ENCODE data around the gene SF3B4.

The SF3B4 gene

GRCh38 chr1:149925345-149925744 lies 2.3 kb downstream of the SF3B4 start:
- no peak for TF ChIP-seq POLR2A (IDR thresholded peaks at IDR 0.05; ENCODE audit: extremely low read depth, insufficient read length)
- TF ChIP-seq MAX (IDR thresholded peaks at IDR 0.05; ENCODE audit: low read depth, low read length) = no peak
- TF ChIP-seq MYC (IDR thresholded peaks at IDR 0.05; ENCODE audit: low read depth, low read length) = no peak
- TF ChIP-seq CTCF (IDR thresholded peaks at IDR 0.05; ENCODE audit: low read depth, low read length) = no peak
- H3K4me3 ChIP-seq (ENCODE audit: low read depth, low read length) = peak overlapping the region; percentile 98
- no peak for DNase-seq (ENCODE audit: low read depth)

GRCh38 chr1:149923626-149924025 lies 4.0 kb downstream of the SF3B4 start:
- TF ChIP-seq POLR2A (IDR thresholded peaks at IDR 0.05; ENCODE audit: extremely low read depth, insufficient read length) (no peak), MYC (IDR thresholded peaks at IDR 0.05; ENCODE audit: low read depth, low read length) (no peak), MAX (IDR thresholded peaks at IDR 0.05; ENCODE audit: low read depth, low read length) (no peak), CTCF (IDR thresholded peaks at IDR 0.05; ENCODE audit: low read depth, low read length) (no peak)
- no peak for DNase-seq (ENCODE audit: low read depth)
- H3K4me3 ChIP-seq (ENCODE audit: low read depth, low read length) = no peak overlapping the region

DNA sequence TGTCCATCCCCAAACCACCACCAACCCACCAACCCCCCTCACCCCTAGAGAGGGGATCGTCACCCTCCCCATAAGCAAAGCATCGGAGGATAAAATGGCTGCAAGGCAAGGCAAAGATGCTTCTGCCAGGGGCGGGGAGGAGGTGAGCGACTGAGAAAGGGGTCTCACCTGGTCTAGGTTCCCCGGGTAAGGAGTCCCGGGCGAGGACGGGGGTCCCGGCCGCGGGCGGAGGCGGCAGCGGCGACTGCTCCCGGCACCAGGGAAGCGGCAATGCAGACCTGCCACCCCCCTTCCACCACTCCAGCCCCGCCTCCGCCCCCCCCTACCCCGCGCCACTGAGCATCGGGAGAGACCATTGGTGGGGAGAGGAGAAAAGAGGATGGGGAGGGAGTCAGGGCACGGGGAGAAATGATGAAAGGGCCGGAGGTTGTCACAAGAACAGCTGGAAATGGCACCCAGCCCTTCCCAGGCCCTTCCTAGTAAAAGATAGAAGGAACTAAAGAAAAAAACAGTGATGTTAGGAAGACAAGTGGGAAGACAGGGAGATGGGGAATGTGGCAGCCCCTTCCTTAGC lies 9.9 kb downstream of the SF3B4 start, which contains the start of gene SV2A:
Gene SV2A (minus strand): TSS at position 274 of the 574 bp plus-strand sequence. CDS start 4,004 bp downstream, outside the sequence.
- TF ChIP-seq POLR2A (IDR thresholded peaks at IDR 0.05; ENCODE audit: extremely low read depth, insufficient read length) (no peak), CTCF (IDR thresholded peaks at IDR 0.05; ENCODE audit: low read depth, low read length) (no peak), MYC (IDR thresholded peaks at IDR 0.05; ENCODE audit: low read depth, low read length) (no peak), MAX (IDR thresholded peaks at IDR 0.05; ENCODE audit: low read depth, low read length) (no peak)
- DNase-seq (ENCODE audit: low read depth) = peak; percentile 60
- peak within 1 kb of the TSS; percentile 55 for H3K4me3 ChIP-seq (ENCODE audit: low read depth, low read length)

DNA sequence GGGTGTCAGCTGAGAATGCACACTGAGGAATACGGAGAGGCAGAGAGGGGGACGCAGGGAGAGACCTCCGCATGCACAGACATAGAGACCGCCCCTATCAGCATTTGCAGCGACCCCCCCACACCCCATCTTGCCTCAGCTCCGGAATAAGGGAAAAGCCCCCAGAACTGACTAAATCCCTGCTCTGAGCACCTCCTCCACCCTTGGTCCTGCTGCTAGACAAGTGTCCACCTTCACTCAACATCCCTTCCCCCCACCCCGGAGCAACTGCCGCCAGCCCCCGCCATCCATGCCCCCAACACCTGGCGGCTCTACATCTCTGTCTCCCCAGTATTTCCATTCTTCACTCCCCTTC lies 10.7 kb downstream of the SF3B4 start:
- H3K4me3 ChIP-seq (ENCODE audit: low read depth, low read length) = no peak overlapping the region
- TF ChIP-seq POLR2A (IDR thresholded peaks at IDR 0.05; ENCODE audit: extremely low read depth, insufficient read length) = no peak
- no peak for TF ChIP-seq CTCF (IDR thresholded peaks at IDR 0.05; ENCODE audit: low read depth, low read length)
- TF ChIP-seq MYC (IDR thresholded peaks at IDR 0.05; ENCODE audit: low read depth, low read length) = no peak
- no peak for TF ChIP-seq MAX (IDR thresholded peaks at IDR 0.05; ENCODE audit: low read depth, low read length)
- DNase-seq (ENCODE audit: low read depth) = no peak

DNA sequence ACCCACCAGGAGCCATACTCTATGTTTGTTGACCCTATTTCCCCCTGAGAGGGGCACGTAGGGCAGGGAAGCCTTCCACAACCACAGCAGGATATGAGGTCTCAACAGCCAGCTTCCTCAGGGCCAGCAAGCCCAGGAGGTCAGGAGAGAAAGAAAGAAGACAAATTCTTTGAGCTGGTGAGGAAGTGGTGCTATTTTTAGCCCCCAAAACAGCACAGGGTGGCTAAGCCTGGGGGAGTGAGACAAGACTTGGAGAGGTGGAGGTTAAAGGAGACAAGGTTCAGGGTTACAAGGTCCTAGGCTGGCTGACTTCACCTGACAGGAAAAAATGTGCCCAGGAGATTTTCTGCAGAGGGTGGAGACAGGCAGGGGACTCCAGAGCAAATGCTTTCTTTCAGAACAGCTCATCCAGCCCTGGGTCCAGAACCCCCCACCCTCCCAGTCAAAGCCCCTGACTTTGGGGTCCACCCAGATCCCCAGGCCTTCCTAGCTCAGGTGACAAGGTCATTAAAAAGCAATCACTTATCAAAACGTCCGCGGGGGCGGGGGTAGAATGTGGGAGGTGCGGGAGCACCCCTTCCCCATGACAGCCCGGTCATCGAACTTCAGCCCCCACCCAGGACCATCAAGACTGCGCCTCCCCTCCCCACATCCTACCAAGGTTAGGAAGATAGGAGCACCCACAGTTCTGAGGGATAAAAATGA lies 11.3 kb downstream of the SF3B4 start:
- H3K4me3 ChIP-seq (ENCODE audit: low read depth, low read length) = no peak overlapping the region
- DNase-seq (ENCODE audit: low read depth) = peak; percentile 72
- no peak for TF ChIP-seq MYC (IDR thresholded peaks at IDR 0.05; ENCODE audit: low read depth, low read length)

GRCh38 chr1:149915429-149916192 lies 12.0 kb downstream of the SF3B4 start:
- DNase-seq (ENCODE audit: low read depth) = peak; percentile 28
- no peak overlapping the region for H3K4me3 ChIP-seq (ENCODE audit: low read depth, low read length)
- no peak for TF ChIP-seq POLR2A (IDR thresholded peaks at IDR 0.05; ENCODE audit: extremely low read depth, insufficient read length)
- no peak for TF ChIP-seq CTCF (IDR thresholded peaks at IDR 0.05; ENCODE audit: low read depth, low read length)
- no peak for TF ChIP-seq MYC (IDR thresholded peaks at IDR 0.05; ENCODE audit: low read depth, low read length)
- TF ChIP-seq MAX (IDR thresholded peaks at IDR 0.05; ENCODE audit: low read depth, low read length) = no peak
